ENCODE data around the gene ASTL.

- TF ChIP-seq CTCF (conservative IDR thresholded peaks at IDR 0.05 in 1 of 2, IDR thresholded peaks at IDR 0.05 in 1 of 2; ENCODE audit: extremely low read depth in 1 of 2, insufficient read depth in 1 of 2, low read depth in 1 of 2, low read length in 2 of 2) (no peak), EZH2 (IDR thresholded peaks at IDR 0.05; ENCODE audit: borderline replicate concordance, low read length) (no peak)
Observed at GRCh38 chr2:96146153-96146880, 8.0 kb upstream of the ASTL start.

Measured in mammary epithelial cell (primary cell).